Parathyroid adenoma (tissue), 2 donors: ENCODE results near the gene CAMTA1.

Experiments used
- H2AFZ ChIP-seq: fragments of 300-600 bp; sonication (generic); one replicate; pipeline ENCODE4 v1.7.0; 2017; ENCODE audit warnings: antibody characterized with exemption, mild to moderate bottlenecking
- H3K27ac ChIP-seq: fragments of 300-600 bp; sonication (generic); one replicate; pipeline ENCODE4 v1.7.0; 2017
- H3K27me3 ChIP-seq: fragments of 300-600 bp; sonication (generic); one replicate; pipeline ENCODE4 v1.7.0; 2017; ENCODE audit warnings: low read length; ENCODE audit not compliant: control insufficient read depth, insufficient read depth
- H3K36me3 ChIP-seq: fragments of 300-600 bp; sonication (generic); one replicate; pipeline ENCODE4 v1.7.0; 2017; ENCODE audit warnings: low read length; ENCODE audit not compliant: control insufficient read depth, insufficient read depth
- H3K4me1 ChIP-seq: fragments of 300-600 bp; sonication (generic); one replicate; pipeline ENCODE4 v1.7.0; 2017; ENCODE audit warnings: control low read depth
- H3K4me2 ChIP-seq: fragments of 300-600 bp; sonication (generic); one replicate; pipeline ENCODE4 v1.7.0; 2017; ENCODE audit warnings: low read length
- H3K4me3 ChIP-seq: fragments of 300-600 bp; sonication (generic); one replicate; pipeline ENCODE4 v1.7.0; 2017; ENCODE audit warnings: low read depth, low read length
- H3K79me2 ChIP-seq: fragments of 300-600 bp; sonication (generic); one replicate; pipeline ENCODE4 v1.7.0; 2017; ENCODE audit warnings: control low read depth
- H3K9ac ChIP-seq: fragments of 300-600 bp; sonication (generic); one replicate; pipeline ENCODE4 v1.7.0; 2017; ENCODE audit warnings: mild to moderate bottlenecking
- H3K9me3 ChIP-seq: fragments of 300-600 bp; sonication (generic); one replicate; pipeline ENCODE4 v1.7.0; 2017; ENCODE audit warnings: low read length; ENCODE audit not compliant: control insufficient read depth
- CTCF ChIP-seq: fragments of 300-600 bp; sonication (generic); IDR thresholded peaks from one replicate; pipeline ENCODE4 v1.7.0; 2017; ENCODE audit warnings: antibody characterized with exemption, mild to moderate bottlenecking
- donor health status: primary hyperparathyroidism.

The CAMTA1 gene

GRCh38 chr1:7000720-7001119 is 215.5 kb downstream of the CAMTA1 start:
- Histone ChIP-seq H3K79me2 (no peaks in the 10 kb centered on the region), H2AFZ (no peak overlapping the region), H3K4me1 (no peaks in the 10 kb centered on the region), H3K4me2 (no peak overlapping the region), H3K9me3 (no peaks in the 10 kb centered on the region), H3K4me3 (no peak overlapping the region), H3K36me3 (no peaks in the 10 kb centered on the region), H3K27me3 (no peaks in the 10 kb centered on the region), H3K9ac (no peak overlapping the region), H3K27ac (no peak overlapping the region)
- TF ChIP-seq CTCF: no peak

- Histone ChIP-seq H3K4me3 (no peak overlapping the region), H3K9me3 (no peaks in the 10 kb centered on the region), H3K36me3 (no peaks in the 10 kb centered on the region), H3K27me3 (no peaks in the 10 kb centered on the region), H3K9ac (no peak overlapping the region), H3K79me2 (no peaks in the 10 kb centered on the region), H3K4me1 (no peaks in the 10 kb centered on the region), H2AFZ (no peak overlapping the region), H3K27ac (no peak overlapping the region), H3K4me2 (no peak overlapping the region)
- TF ChIP-seq CTCF: no peak
Measured at GRCh38 chr1:7002728-7003127, 217.5 kb downstream of the CAMTA1 start.

- Histone ChIP-seq H3K79me2 (no peaks in the 10 kb centered on the region), H3K9me3 (no peaks in the 10 kb centered on the region), H3K4me1 (no peaks in the 10 kb centered on the region), H3K27ac (no peak overlapping the region), H3K4me3 (no peak overlapping the region), H3K4me2 (no peak overlapping the region), H2AFZ (no peak overlapping the region), H3K27me3 (no peaks in the 10 kb centered on the region), H3K9ac (no peak overlapping the region), H3K36me3 (no peaks in the 10 kb centered on the region)
- no peak for TF ChIP-seq CTCF
Measured at GRCh38 chr1:7003676-7004075, 218.4 kb downstream of the CAMTA1 start.

GRCh38 chr1:7004181-7004580 is 218.9 kb downstream of the CAMTA1 start:
- Histone ChIP-seq H3K36me3 (no peaks in the 10 kb centered on the region), H3K27ac (no peak overlapping the region), H3K79me2 (no peaks in the 10 kb centered on the region), H3K4me2 (no peak overlapping the region), H3K27me3 (no peaks in the 10 kb centered on the region), H2AFZ (no peak overlapping the region), H3K4me3 (no peak overlapping the region), H3K9me3 (no peaks in the 10 kb centered on the region), H3K4me1 (no peaks in the 10 kb centered on the region), H3K9ac (no peak overlapping the region)
- no peak for TF ChIP-seq CTCF

- no peaks in the 10 kb centered on the region for H3K9me3 ChIP-seq
- H3K4me2 ChIP-seq: no peak overlapping the region
- H3K4me3 ChIP-seq: no peak overlapping the region
- H3K4me1 ChIP-seq: no peaks in the 10 kb centered on the region
- no peaks in the 10 kb centered on the region for H3K27me3 ChIP-seq
- H3K79me2 ChIP-seq: no peaks in the 10 kb centered on the region
- no peaks in the 10 kb centered on the region for H3K36me3 ChIP-seq
- H3K27ac ChIP-seq: no peak overlapping the region
- no peak for TF ChIP-seq CTCF
- H2AFZ ChIP-seq: no peak overlapping the region
- H3K9ac ChIP-seq: no peak overlapping the region
Measured at GRCh38 chr1:7005762-7006161, 220.5 kb downstream of the CAMTA1 start.
